K562 (cell line): ENCODE data around the gene CNOT2. TPM values are rescaled to one million over a fixed set of nuclear protein-coding genes. Genes with fewer than 3 reads are reported as not detected.

Experiments used
- ATAC-seq: fragments of 200-7000 bp; cut with Tn5 transposase; 3 replicates; pipeline ENCODE4 v1.9.1; 2020; ENCODE audit warnings: moderate library complexity
- BruUV-seq: library from RNA; stranded (reverse); fragments of 400-500 nt; replicated peaks from 2 replicates; lab custom pipeline; 2021; lab: Mats Ljungman, UMichigan
- CTCF ChIA-PET: fragments of 300-600 bp; formaldehyde crosslinking; extraction: SDS; loops from one replicate; lab custom pipeline; 2021; ENCODE audit warnings: low intra/inter-chr PET ratio; lab: Yijun Ruan, JAX
- POLR2A ChIA-PET: fragments of 300-600, 350-650 bp; sonication (Branson Sonifier 250); formaldehyde crosslinking; extraction: SDS; loops from one replicate; lab custom pipeline; 2021; ENCODE audit warnings: antibody characterized with exemption, inconsistent platforms; lab: Yijun Ruan, JAX
- DNase-seq, 4 experiments: peaks; one replicate each; pipeline versions ENCODE4 v3.0.0 to v3.0.0-alpha.2; 2011 to 2018; ENCODE audit warnings: low spot score in 3 of 4, mixed read lengths in 3 of 4; ENCODE audit errors: extremely low read depth in 1 of 4
- FAIRE-seq: peaks from 2 replicates; lab custom pipeline; 2011; peaks lifted over from hg19 to GRCh38; lab: Jason Lieb, UNC
- H2AFZ ChIP-seq: 2 replicates; pipeline ENCODE4 v1.6.0; 2011; ENCODE audit warnings: low read depth, low read length, control low read depth, inconsistent platforms
- H3K27ac ChIP-seq: fragments of 200-600 bp; 3 replicates; pipeline ENCODE4 v1.8.0; 2011; ENCODE audit warnings: low read depth, mild to moderate bottlenecking, control low read depth, inconsistent platforms, low read length, moderate library complexity, mixed read lengths; ENCODE audit errors: extremely low read depth
- H3K27me3 ChIP-seq, 2 experiments: fragments of 300-600 bp in 1 of 2; 2 replicates in 1 of 2; 3 replicates in 1 of 2; pipeline versions ENCODE4 v1.6.0 to v1.8.0; 2011; ENCODE audit warnings: inconsistent platforms in 2 of 2, low read length in 2 of 2, mild to moderate bottlenecking in 1 of 2, mixed read lengths in 1 of 2, moderate library complexity in 1 of 2; ENCODE audit not compliant: control insufficient read depth in 2 of 2, insufficient read depth in 2 of 2
- H3K36me3 ChIP-seq: fragments of 300-600 bp; 3 replicates; pipeline ENCODE4 v1.8.0; 2011; ENCODE audit warnings: mild to moderate bottlenecking, low read length, inconsistent platforms; ENCODE audit not compliant: control insufficient read depth, insufficient read depth
- H3K4me1 ChIP-seq, 2 experiments: fragments of 200-600 bp in 1 of 2; replicated peaks in 1 of 2; 2 replicates in 1 of 2; 3 replicates in 1 of 2; pipeline versions ENCODE4 v1.5.1 to v1.8.0; 2011; ENCODE audit warnings: inconsistent platforms in 2 of 2, low read length in 2 of 2, mild to moderate bottlenecking in 1 of 2, mixed read lengths in 1 of 2, moderate library complexity in 1 of 2; ENCODE audit not compliant: control insufficient read depth in 2 of 2, insufficient read depth in 2 of 2
- H3K4me2 ChIP-seq: 2 replicates; pipeline ENCODE4 v1.6.1; 2011; ENCODE audit warnings: low read length, control low read depth, inconsistent platforms, mixed read lengths; ENCODE audit not compliant: insufficient read depth
- H3K4me3 ChIP-seq: fragments of 200-600 bp; sonication (generic), shearing (Covaris generic); 2 replicates; pipeline ENCODE4 v1.5.1; 2016; ENCODE audit warnings: control low read depth, inconsistent platforms
- H3K79me2 ChIP-seq: fragments of 200-600 bp; 3 replicates; pipeline ENCODE4 v1.8.0; 2011; ENCODE audit warnings: low read length, inconsistent platforms; ENCODE audit not compliant: control insufficient read depth, insufficient read depth
- H3K9ac ChIP-seq, 2 experiments: 2 replicates each; pipeline versions ENCODE4 v1.6.0 to v1.6.1; 2011; ENCODE audit warnings: low read depth in 2 of 2, low read length in 2 of 2, control low read depth in 1 of 2, inconsistent platforms in 1 of 2, mild to moderate bottlenecking in 1 of 2, mixed read lengths in 1 of 2; ENCODE audit not compliant: insufficient read depth in 1 of 2
- H3K9me1 ChIP-seq: one replicate; pipeline ENCODE4 v1.6.0; 2011; ENCODE audit warnings: inconsistent platforms, mild to moderate bottlenecking, low read length, moderate library complexity; ENCODE audit not compliant: control insufficient read depth, insufficient read depth
- H3K9me3 ChIP-seq: replicated peaks from 2 replicates; pipeline ENCODE4 v1.5.1; 2011; ENCODE audit warnings: low read depth, low read length, inconsistent platforms; ENCODE audit not compliant: control insufficient read depth, insufficient read depth
- H4K20me1 ChIP-seq: replicated peaks from 2 replicates; pipeline ENCODE4 v1.6.1; 2011; ENCODE audit warnings: low read length, inconsistent platforms, mixed read lengths; ENCODE audit not compliant: control insufficient read depth, insufficient read depth
- CGGBP1 ChIP-seq: fragments of 250-450 bp; sonication (Bioruptor Pico); IDR thresholded peaks from 2 replicates; pipeline ENCODE4 v1.9.0; 2021; ENCODE audit warnings: mild to moderate bottlenecking
- ELF1 ChIP-seq: fragments of 200-800 bp; sonication (Bioruptor generic); IDR thresholded peaks from 2 replicates; pipeline ENCODE4 v1.6.1; 2016; ENCODE audit warnings: missing genetic modification characterization, missing compliant biosample characterization
- HDAC1 ChIP-seq, 2 experiments: fragments of 450-650 bp; IDR thresholded peaks; 2 replicates each; pipeline ENCODE4 v1.6.1; 2016 to 2017; ENCODE audit warnings: inconsistent platforms in 1 of 2, mild to moderate bottlenecking in 1 of 2, moderate library complexity in 1 of 2
- SIN3A ChIP-seq, 2 experiments: fragments of 150-350 bp in 1 of 2; IDR thresholded peaks; 2 replicates each; pipeline ENCODE4 v1.6.1; 2011 to 2016; ENCODE audit warnings: borderline replicate concordance in 2 of 2, low read depth in 2 of 2, low read length in 2 of 2, mild to moderate bottlenecking in 2 of 2, moderate library complexity in 2 of 2; ENCODE audit not compliant: control insufficient read depth in 1 of 2
- SREBF1 ChIP-seq: fragments of 150-350 bp; IDR thresholded peaks from 2 replicates; pipeline ENCODE4 v1.6.1; 2014; ENCODE audit warnings: antibody characterized with exemption, low read depth, low read length, borderline replicate concordance
- ZBED1 ChIP-seq: IDR thresholded peaks from 2 replicates; pipeline ENCODE4 v1.6.1; 2014
- ZNF140 ChIP-seq: fragments of 250-450 bp; sonication (Bioruptor Pico); IDR thresholded peaks from 2 replicates; pipeline ENCODE4 v1.8.0; 2021; ENCODE audit warnings: moderate library complexity, mild to moderate bottlenecking, inconsistent platforms
- ZNF324 ChIP-seq: fragments of 250-450 bp; sonication (Bioruptor Pico); IDR thresholded peaks from 2 replicates; pipeline ENCODE4 v1.4.0; 2020; ENCODE audit warnings: mild to moderate bottlenecking
- WGBS: fragments of 100-300 bp; shearing (Covaris generic); methylation state at CpG from one replicate; pipeline ENCODE4 v1.1.6; 2016; ENCODE audit warnings: low coverage, mixed read lengths; ENCODE audit not compliant: insufficient coverage; ENCODE audit errors: missing lambda C conversion rate; 5-methylcytosine and 5-hydroxymethylcytosine counted together
- in situ Hi-C: fragments of 300-500 bp; cut with MboI; formaldehyde crosslinking; loops from 4 replicates; pipeline ENCODE4 v1.15.0; 2018; ENCODE audit warnings: inconsistent platforms, mixed read lengths
- intact Hi-C: fragments of 100-400 bp; cut with micrococcal nuclease; formaldehyde crosslinking; loops from 2 replicates; pipeline ENCODE4 v1.14.2; 2022
- polyA plus RNA-seq, 8 experiments: library from polyadenylated mRNA; depleted of rRNA in 4 of 8; stranded (reverse) in 5 of 8; unstranded in 3 of 8; fragments of >200 nt; fragmentation: Nextera tagmentation in 2 of 8; fragmentation: Illumina TruSeq in 1 of 8; extraction: Ambion mirVana in 2 of 8; extraction: Trizol in 1 of 8; gene quantifications; 2 replicates each; pipeline versions ENCODE4 v1.2.1 to v1.2.3, GENCODE V29; 2011 to 2014; ENCODE audit warnings: inconsistent platforms in 1 of 8, missing spikeins in 1 of 8
- total RNA-seq, 7 experiments: library from RNA; depleted of rRNA in 6 of 7; stranded (reverse); fragments of >200 nt in 6 of 7; fragmentation: Illumina TruSeq in 2 of 7; extraction: Trizol in 2 of 7; gene quantifications; 2 replicates each; pipeline versions ENCODE4 v1.2.1 to v1.2.3, GENCODE V29; 2011 to 2021; ENCODE audit warnings: low replicate concordance in 1 of 7

CNOT2 gene
- total and polyA plus RNA-seq, 9 of the 15 experiments (the other 6 are each of a cell fraction or from before 2014, with no cell fraction given) = 43.6 to 119 (median 84.4) TPM

DNA sequence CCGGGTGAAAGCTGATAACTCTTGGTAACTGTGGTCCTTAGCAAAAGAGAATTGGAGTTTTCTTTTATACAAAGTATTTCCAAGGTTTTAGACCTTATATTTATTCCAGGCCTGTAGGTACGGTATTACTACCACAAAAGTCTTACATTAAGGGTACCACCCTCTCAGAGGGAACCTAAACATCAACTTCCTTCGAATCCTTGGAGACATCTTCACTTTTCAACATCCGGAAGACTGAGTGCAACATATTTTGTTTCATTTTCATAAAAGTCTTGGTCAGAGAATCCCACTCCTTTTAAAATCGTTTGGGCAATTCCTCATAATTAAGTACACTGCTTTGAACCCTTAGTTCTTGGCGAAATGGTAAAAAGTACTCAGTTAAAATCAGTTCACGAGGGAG, 1.2 kb downstream of the CNOT2 start:
- H3K4me2 ChIP-seq = peak overlapping the region; percentile 90
- H3K4me1 ChIP-seq = peaks cover 6 to 18% of the 10 kb centered on the region in 2 experiments; a peak in 4 of 5 replicates
- in situ Hi-C loops = no loop called here
- H2AFZ ChIP-seq = peak overlapping the region; percentile 61; the same call in 1 of the 2 replicates
- no peak for TF ChIP-seq ZNF140 (CRISPR knock-in tag)
- no peak for TF ChIP-seq CGGBP1
- TF ChIP-seq ELF1 = 0 out of 2 replicates have a peak, but pooled peaks have one; percentile 32
- TF ChIP-seq ZBED1 = no peak
- no peak for TF ChIP-seq SREBF1
- no peak for TF ChIP-seq SIN3A (IDR thresholded peaks at IDR 0.05; ENCODE audit: borderline replicate concordance in 2 of 2, control insufficient read depth in 1 of 2, low read depth in 2 of 2, low read length in 2 of 2)
- no peak for TF ChIP-seq ZNF324 (CRISPR knock-in tag)
- TF ChIP-seq HDAC1 (IDR thresholded peaks at IDR 0.05) = no peak
- H3K9ac ChIP-seq = peak overlapping the region in 1 of 2 experiments; percentile 95; a peak in 3 of 4 replicates
- peaks cover 92% of the 10 kb centered on the region for H3K79me2 ChIP-seq
- FAIRE-seq = no peak
- no peaks in the 10 kb centered on the region for H3K9me1 ChIP-seq
- ChIA-PET CTCF (no interaction called here), POLR2A (interaction anchor here (0.6 to 1.6 kb wide), 4 partner anchors 17 to 1525 kb away, joined by 3 to 4 read pairs (median 3); no protein-coding TSS in a partner anchor)
- 2% methylated on average over 7 of the region's 7 CpGs for whole genome bisulfite sequencing
- no peak for ATAC-seq
- peak overlapping the region; percentile 100 for H3K27ac ChIP-seq
- H3K9me3 ChIP-seq = no peaks in the 10 kb centered on the region
- intact Hi-C loops = loop anchor here (10.0 kb wide), 1 partner anchor 120 kb away; the partner anchor contains the start of gene KCNMB4
- H4K20me1 ChIP-seq = peaks cover 8% of the 10 kb centered on the region; the same call in 1 of the 2 replicates
- H3K4me3 ChIP-seq = peak overlapping the region; percentile 87
- H3K36me3 ChIP-seq = peaks cover 47% of the 10 kb centered on the region
- no peaks in the 10 kb centered on the region for H3K27me3 ChIP-seq
- TSS peak; percentile 47 for BruUV-seq
- no peak for DNase-seq
